GM12865 (cell line): Measurements from ENCODE around the gene FNDC1.

ENCODE experiments used
- DNase-seq: peaks from one replicate; pipeline ENCODE4 v3.0.0; 2010; ENCODE audit warnings: low read depth
- H3K4me3 ChIP-seq: 2 replicates; pipeline ENCODE4 v1.5.1; 2011; ENCODE audit warnings: mild to moderate bottlenecking, low read depth, low read length, control low read depth
- CTCF ChIP-seq: IDR thresholded peaks from 2 replicates; pipeline ENCODE4 v1.5.1; 2011; ENCODE audit warnings: low read length, control low read depth, low read depth, inconsistent platforms; ENCODE audit not compliant: insufficient read depth; ENCODE audit errors: missing control alignments

The FNDC1 gene

GRCh38 chr6:159197251-159197650, 28.1 kb downstream of the FNDC1 start:
- DNase-seq = no peak
- no peak for TF ChIP-seq CTCF
- no peak overlapping the region for H3K4me3 ChIP-seq

- TF ChIP-seq CTCF = no peak
- no peak overlapping the region for H3K4me3 ChIP-seq
- no peak for DNase-seq
These were observed 32.1 kb downstream of the FNDC1 start for GRCh38 chr6:159201336-159201735.

GRCh38 chr6:159203304-159204005, 34.3 kb downstream of the FNDC1 start:
- TF ChIP-seq CTCF = no peak
- no peak for DNase-seq
- no peak overlapping the region for H3K4me3 ChIP-seq

- H3K4me3 ChIP-seq = no peak overlapping the region
- TF ChIP-seq CTCF = no peak
- no peak for DNase-seq
These were observed 35.4 kb downstream of the FNDC1 start for GRCh38 chr6:159204605-159205004.

GRCh38 chr6:159212028-159212427, 42.8 kb downstream of the FNDC1 start:
- no peak for TF ChIP-seq CTCF
- H3K4me3 ChIP-seq = no peak overlapping the region
- DNase-seq = no peak

- TF ChIP-seq CTCF = no peak
These were observed 43.5 kb downstream of the FNDC1 start for GRCh38 chr6:159212525-159213280.

More at GRCh38 chr6:159212525-159213280, 43.5 kb downstream of the FNDC1 start:
- no peak for DNase-seq
- H3K4me3 ChIP-seq = no peak overlapping the region
